Activated T-helper 9 cell treated with anti-CD3 and anti-CD28 coated beads, Interleukin-2, amount 50 U/mL, for 16 hours (primary cell): ENCODE results near the gene CHTOP.
A peak's percentile ranks its signal among the peaks of the same experiment; 100 is the strongest.
"Not testable (repeated sequence)": the region's sequence is repeated elsewhere in the genome, so short reads cannot be mapped to it uniquely, and the experiment has no call there.

Source experiments
- DNase-seq: peaks from one replicate; pipeline ENCODE4 v3.0.0-alpha.2; 2020; ENCODE audit warnings: low read depth

Gene CHTOP

GRCh38 chr1:153663211-153663610 lies 29.3 kb downstream of the CHTOP start:
- no peak for DNase-seq

GRCh38 chr1:153667439-153667838 lies 33.6 kb downstream of the CHTOP start:
- DNase-seq, result no peak

- DNase-seq, result not testable (repeated sequence)
Observed at GRCh38 chr1:153668672-153669071, 34.8 kb downstream of the CHTOP start.

DNA sequence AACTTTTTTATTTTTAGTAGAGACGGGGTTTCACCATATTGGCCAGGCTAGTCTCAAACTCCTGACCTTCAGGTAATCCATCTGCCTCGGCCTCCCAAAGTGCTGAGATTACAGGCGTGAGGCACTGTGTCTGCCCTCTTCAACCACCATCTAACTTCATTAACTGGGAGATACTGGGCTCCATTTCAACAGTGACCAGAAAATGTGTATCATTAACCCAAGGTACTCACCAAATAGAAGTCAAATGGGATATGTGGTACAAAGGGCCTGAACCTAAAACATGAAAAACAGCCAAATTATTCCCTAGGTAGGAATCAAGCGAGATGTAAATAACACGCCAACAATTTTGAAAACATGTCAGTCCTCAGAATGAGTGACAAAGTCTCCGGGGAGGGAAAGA lies 35.7 kb downstream of the CHTOP start:
- DNase-seq, result no peak

DNA sequence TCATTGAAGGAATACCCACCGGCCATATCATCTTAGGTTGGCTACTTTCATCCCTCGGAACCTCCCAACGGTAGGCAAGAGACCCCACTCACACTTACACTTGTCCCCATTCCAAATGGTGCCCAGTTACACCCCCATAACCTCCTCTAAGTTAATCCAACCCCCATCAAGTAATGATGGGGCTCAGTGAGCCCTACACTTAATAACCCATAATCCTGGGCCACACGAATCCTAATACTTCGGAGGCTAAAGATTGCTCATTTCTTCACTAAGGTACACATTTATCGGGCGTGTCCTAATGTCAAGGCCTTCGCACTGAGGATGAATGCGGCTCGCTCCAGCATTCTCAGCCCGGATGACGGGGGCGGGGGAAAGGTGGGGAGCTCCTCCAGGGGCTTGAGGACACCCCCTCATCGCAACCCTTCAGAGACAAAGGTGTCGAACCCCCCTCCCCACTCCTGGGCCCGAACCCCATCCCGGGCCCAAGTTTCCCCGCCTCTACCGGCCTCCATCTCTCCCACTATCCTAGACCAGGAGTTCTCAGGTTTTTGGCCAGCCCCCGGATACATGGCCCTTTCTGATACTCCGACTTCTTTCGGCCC lies 36.5 kb downstream of the CHTOP start:
- DNase-seq, result no peak

- peak; percentile 93 for DNase-seq
Observed at GRCh38 chr1:153670859-153671627, 37.2 kb downstream of the CHTOP start, which contains the start of gene ILF2. Gene ILF2 (minus strand): TSS chr1:153670993. CDS start chr1:153670922, 71 bp downstream.

GRCh38 chr1:153671628-153672353 lies 37.9 kb downstream of the CHTOP start:
- DNase-seq, result peak; percentile 11

GRCh38 chr1:153673511-153673910 lies 39.6 kb downstream of the CHTOP start:
- DNase-seq, result no peak

- DNase-seq, result peak; percentile 20
Observed at GRCh38 chr1:153677718-153678518, 44.1 kb downstream of the CHTOP start.

DNA sequence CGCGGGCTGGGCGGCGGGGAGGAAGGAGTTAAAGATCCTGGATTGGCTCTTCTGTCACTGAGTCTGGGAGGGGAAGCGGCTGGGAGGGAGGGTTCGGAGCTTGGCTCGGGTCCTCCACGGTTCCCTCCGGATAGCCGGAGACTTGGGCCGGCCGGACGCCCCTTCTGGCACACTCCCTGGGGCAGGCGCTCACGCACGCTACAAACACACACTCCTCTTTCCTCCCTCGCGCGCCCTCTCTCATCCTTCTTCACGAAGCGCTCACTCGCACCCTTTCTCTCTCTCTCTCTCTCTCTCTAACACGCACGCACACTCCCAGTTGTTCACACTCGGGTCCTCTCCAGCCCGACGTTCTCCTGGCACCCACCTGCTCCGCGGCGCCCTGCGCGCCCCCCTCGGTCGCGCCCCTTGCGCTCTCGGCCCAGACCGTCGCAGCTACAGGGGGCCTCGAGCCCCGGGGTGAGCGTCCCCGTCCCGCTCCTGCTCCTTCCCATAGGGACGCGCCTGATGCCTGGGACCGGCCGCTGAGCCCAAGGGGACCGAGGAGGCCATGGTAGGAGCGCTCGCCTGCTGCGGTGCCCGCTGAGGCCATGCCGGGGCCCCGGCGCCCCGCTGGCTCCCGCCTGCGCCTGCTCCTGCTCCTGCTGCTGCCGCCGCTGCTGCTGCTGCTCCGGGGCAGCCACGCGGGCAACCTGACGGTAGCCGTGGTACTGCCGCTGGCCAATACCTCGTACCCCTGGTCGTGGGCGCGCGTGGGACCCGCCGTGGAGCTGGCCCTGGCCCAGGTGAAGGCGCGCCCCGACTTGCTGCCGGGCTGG lies 44.9 kb downstream of the CHTOP start, which contains the start of gene NPR1:
NPR1 (plus strand) TSS at position 170 of the 818 bp plus-strand sequence; CDS start at position 591, 421 bp downstream.
- DNase-seq, result no peak

GRCh38 chr1:153679337-153680119 lies 45.7 kb downstream of the CHTOP start:
- peak; percentile 9 for DNase-seq

GRCh38 chr1:153680120-153680403 lies 46.2 kb downstream of the CHTOP start:
- DNase-seq, result no peak

DNA sequence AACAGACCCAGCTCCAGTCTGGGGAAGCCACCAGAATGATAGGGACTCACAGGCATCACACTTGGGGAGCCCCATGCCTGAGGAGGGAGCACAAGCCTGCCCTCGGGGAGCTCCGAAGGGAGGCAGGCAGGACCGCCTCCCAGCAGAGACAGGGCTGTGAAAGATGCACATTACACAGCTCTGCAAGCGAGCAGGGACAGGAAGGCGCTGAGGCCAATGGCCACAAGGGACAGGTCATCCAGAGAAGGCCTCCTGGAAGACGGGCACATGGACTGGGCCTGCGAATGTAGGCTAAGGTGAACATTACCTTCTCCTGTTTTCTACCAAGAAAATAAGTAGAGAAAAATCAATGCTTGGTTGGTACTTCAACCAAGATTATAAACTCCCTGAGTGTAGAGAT lies 48.9 kb downstream of the CHTOP start:
- no peak for DNase-seq

DNA sequence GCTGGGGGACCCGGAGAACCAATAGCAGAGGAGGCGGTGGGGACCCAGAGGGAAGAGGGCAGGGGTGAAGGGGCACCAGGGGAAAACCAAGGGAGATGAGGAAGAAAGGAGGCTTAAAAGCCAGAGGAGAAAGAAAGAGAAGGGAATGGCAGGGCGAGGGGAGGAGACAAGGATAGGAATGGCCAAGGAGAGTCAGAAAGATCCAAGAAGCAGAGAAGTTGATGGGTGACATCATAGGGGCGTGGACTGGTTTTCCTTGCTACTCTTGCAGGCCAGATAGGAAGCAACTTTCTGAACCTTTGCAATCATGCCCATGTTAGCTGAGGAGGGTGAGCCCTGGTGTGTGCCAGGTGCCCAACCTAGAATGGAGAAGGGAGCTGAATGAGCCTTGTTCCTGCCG lies 50.0 kb downstream of the CHTOP start:
- DNase-seq, result no peak

DNA sequence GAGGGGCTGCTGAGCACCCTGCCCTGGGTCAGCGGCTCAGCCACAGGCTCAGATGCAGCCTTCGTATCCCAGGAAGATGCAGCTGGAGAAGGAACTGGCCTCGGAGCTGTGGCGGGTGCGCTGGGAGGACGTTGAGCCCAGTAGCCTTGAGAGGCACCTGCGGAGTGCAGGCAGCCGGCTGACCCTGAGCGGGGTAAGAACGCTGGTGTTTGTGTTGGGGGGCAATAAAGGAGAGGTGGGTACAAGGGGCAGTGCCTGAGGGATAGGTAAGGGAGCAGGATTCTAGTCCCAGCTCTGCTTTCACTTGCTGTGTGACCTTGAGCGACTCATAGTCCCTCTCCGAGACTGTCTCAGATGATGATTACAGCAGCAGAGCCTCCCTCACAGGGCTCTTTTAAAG lies 51.0 kb downstream of the CHTOP start:
- no peak for DNase-seq

GRCh38 chr1:153685544-153686340 lies 51.9 kb downstream of the CHTOP start:
- DNase-seq, result no peak

DNA sequence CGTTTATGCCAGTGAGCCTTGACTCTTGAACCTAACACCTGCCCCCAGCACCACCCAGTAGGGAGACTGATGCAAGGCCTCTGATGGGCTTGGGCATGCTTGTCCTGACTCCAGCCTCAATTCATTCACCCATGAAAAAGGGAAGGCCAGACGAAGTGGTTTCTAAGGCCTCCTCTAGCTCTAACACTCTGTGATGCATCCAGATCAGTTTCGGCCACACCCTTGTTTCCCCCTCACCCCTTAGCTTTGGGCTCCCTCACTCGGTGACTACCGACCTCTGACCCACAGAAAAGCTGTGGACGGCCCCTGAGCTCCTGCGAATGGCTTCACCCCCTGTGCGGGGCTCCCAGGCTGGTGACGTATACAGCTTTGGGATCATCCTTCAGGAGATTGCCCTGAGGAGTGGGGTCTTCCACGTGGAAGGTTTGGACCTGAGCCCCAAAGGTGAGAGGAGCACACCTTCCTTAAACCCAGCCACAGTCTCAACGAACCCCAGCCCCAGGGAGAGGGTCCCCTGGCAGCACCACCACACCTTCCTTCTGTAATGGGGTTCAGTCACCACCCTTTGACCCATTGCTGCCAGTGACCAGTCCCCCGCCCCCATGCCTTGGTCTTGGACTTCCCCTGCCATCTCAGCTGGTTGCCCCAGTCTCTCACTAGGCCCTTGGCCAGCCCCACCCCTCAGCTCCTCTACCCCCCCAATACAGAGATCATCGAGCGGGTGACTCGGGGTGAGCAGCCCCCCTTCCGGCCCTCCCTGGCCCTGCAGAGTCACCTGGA lies 53.7 kb downstream of the CHTOP start:
- DNase-seq, result no peak

- no peak for DNase-seq
Observed at GRCh38 chr1:153688276-153688675, 54.4 kb downstream of the CHTOP start.
